ENCODE results near the gene BET1L.

The BET1L gene

DNA sequence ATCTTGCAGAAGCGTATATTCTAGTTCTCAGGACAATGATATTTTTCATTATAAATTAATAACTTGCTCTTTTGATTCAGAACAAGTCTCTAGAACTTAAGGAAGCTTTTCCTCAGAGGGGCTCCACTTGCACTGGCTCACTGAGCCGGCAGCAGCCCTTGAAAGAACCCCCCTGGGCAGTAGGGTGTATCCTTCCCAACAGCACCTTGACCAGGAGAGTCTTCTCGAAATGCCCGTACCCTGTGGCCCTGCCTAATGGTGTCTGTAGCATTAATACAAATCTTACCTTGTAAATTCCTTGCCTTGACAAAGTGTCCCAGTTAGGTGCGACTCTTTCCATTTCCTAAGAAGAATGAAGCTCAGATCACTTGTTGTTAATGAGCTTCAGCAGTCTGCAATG lies 43.1 kb upstream of the BET1L start:
- WGBS, 2 donors (ENCODE audit: extremely low coverage in 2 of 2, insufficient read length in 2 of 2, insufficient replicate concordance in 1 of 2): no CpG with 5 or more reads among the region's 5 CpGs
- H3K4me3 ChIP-seq (ENCODE audit: low read length in 2 of 2): no peak overlapping the region
- H2BK12ac ChIP-seq (ENCODE audit: low read length): no peak overlapping the region
- DNase-seq (ENCODE audit: low spot score): no peak
- no peak overlapping the region for H3K4ac ChIP-seq (ENCODE audit: low read length)
- no peak overlapping the region for H3K18ac ChIP-seq (ENCODE audit: low read length)
- H3K9me3 ChIP-seq (replicated peaks in 1 of 2; ENCODE audit: control insufficient read depth in 2 of 2, insufficient read depth in 1 of 2, low read depth in 1 of 2, low read length in 2 of 2): no peaks in the 10 kb centered on the region
- H3K23ac ChIP-seq (ENCODE audit: low read depth, low read length, poor library complexity): no peak overlapping the region
- no peak overlapping the region for H2BK5ac ChIP-seq (ENCODE audit: low read length)
- H4K91ac ChIP-seq (ENCODE audit: low read depth, low read length, poor library complexity): no peak overlapping the region
- H3K4me1 ChIP-seq (ENCODE audit: control insufficient read depth in 2 of 2, insufficient read depth in 1 of 2, low read depth in 1 of 2, low read length in 2 of 2): no peaks in the 10 kb centered on the region
- no peak overlapping the region for H2BK15ac ChIP-seq (ENCODE audit: low read length)
- H3K36me3 ChIP-seq (replicated peaks in 1 of 2; ENCODE audit: control insufficient read depth in 2 of 2, insufficient read depth in 2 of 2, low read length in 2 of 2): peaks cover 44 to 87% of the 10 kb centered on the region in 2 donors
- no peaks in the 10 kb centered on the region for H3K79me1 ChIP-seq (ENCODE audit: low read depth, low read length)
- H3K27ac ChIP-seq (replicated peaks; ENCODE audit: low read length): no peak overlapping the region
- no peak overlapping the region for H2AFZ ChIP-seq (ENCODE audit: low read length)
- no peak overlapping the region for H3K4me2 ChIP-seq (ENCODE audit: insufficient read depth, low read length, poor library complexity, severe bottlenecking)
- no peak overlapping the region for H3K9ac ChIP-seq (ENCODE audit: low read depth, low read length, poor library complexity)
- no peak overlapping the region for H2BK120ac ChIP-seq (ENCODE audit: low read depth, low read length)
- H3K14ac ChIP-seq (ENCODE audit: low read length): no peak overlapping the region
- H3K27me3 ChIP-seq (ENCODE audit: control insufficient read depth in 3 of 3, insufficient read depth in 3 of 3, low read depth in 1 of 3, low read length in 3 of 3): no peaks in the 10 kb centered on the region
- no peak overlapping the region for H2AK5ac ChIP-seq (ENCODE audit: low read depth, low read length)
- H4K8ac ChIP-seq (ENCODE audit: low read depth, low read length): no peak overlapping the region

GRCh38 chr11:249062-249461 lies 41.9 kb upstream of the BET1L start:
- H2BK5ac ChIP-seq (ENCODE audit: low read length): no peak overlapping the region
- H3K4me2 ChIP-seq (ENCODE audit: insufficient read depth, low read length, poor library complexity, severe bottlenecking): no peak overlapping the region
- no peak overlapping the region for H3K9ac ChIP-seq (ENCODE audit: low read depth, low read length, poor library complexity)
- no peak overlapping the region for H3K23ac ChIP-seq (ENCODE audit: low read depth, low read length, poor library complexity)
- no peak for DNase-seq (ENCODE audit: low spot score)
- H3K18ac ChIP-seq (ENCODE audit: low read length): no peak overlapping the region
- H3K4ac ChIP-seq (ENCODE audit: low read length): no peak overlapping the region
- no peak overlapping the region for H3K14ac ChIP-seq (ENCODE audit: low read length)
- H3K36me3 ChIP-seq (replicated peaks in 1 of 2; ENCODE audit: control insufficient read depth in 2 of 2, insufficient read depth in 2 of 2, low read length in 2 of 2): peaks cover 47 to 99% of the 10 kb centered on the region in 2 donors
- no peaks in the 10 kb centered on the region for H3K9me3 ChIP-seq (replicated peaks in 1 of 2; ENCODE audit: control insufficient read depth in 2 of 2, insufficient read depth in 1 of 2, low read depth in 1 of 2, low read length in 2 of 2)
- H4K91ac ChIP-seq (ENCODE audit: low read depth, low read length, poor library complexity): no peak overlapping the region
- no CpG with 5 or more reads among the region's 8 CpGs for WGBS, 2 donors (ENCODE audit: extremely low coverage in 2 of 2, insufficient read length in 2 of 2, insufficient replicate concordance in 1 of 2)
- no peak overlapping the region for H2AK5ac ChIP-seq (ENCODE audit: low read depth, low read length)
- H3K4me3 ChIP-seq (ENCODE audit: low read length in 2 of 2): no peak overlapping the region
- H3K4me1 ChIP-seq (ENCODE audit: control insufficient read depth in 2 of 2, insufficient read depth in 1 of 2, low read depth in 1 of 2, low read length in 2 of 2): no peaks in the 10 kb centered on the region
- H2AFZ ChIP-seq (ENCODE audit: low read length): no peak overlapping the region
- no peaks in the 10 kb centered on the region for H3K27me3 ChIP-seq (ENCODE audit: control insufficient read depth in 3 of 3, insufficient read depth in 3 of 3, low read depth in 1 of 3, low read length in 3 of 3)
- no peak overlapping the region for H2BK120ac ChIP-seq (ENCODE audit: low read depth, low read length)
- no peak overlapping the region for H3K27ac ChIP-seq (replicated peaks; ENCODE audit: low read length)
- no peak overlapping the region for H4K8ac ChIP-seq (ENCODE audit: low read depth, low read length)
- no peak overlapping the region for H2BK15ac ChIP-seq (ENCODE audit: low read length)
- no peak overlapping the region for H2BK12ac ChIP-seq (ENCODE audit: low read length)
- peaks cover 4% of the 10 kb centered on the region for H3K79me1 ChIP-seq (ENCODE audit: low read depth, low read length)

GRCh38 chr11:244376-244775 lies 37.2 kb upstream of the BET1L start:
- Histone ChIP-seq H2BK12ac (ENCODE audit: low read length) (no peak overlapping the region), H2BK15ac (ENCODE audit: low read length) (no peak overlapping the region), H4K8ac (ENCODE audit: low read depth, low read length) (no peak overlapping the region), H4K91ac (ENCODE audit: low read depth, low read length, poor library complexity) (no peak overlapping the region), H3K9me3 (replicated peaks in 1 of 2; ENCODE audit: control insufficient read depth in 2 of 2, insufficient read depth in 1 of 2, low read depth in 1 of 2, low read length in 2 of 2) (no peaks in the 10 kb centered on the region), H3K79me1 (ENCODE audit: low read depth, low read length) (peaks cover 4% of the 10 kb centered on the region), H3K27me3 (ENCODE audit: control insufficient read depth in 3 of 3, insufficient read depth in 3 of 3, low read depth in 1 of 3, low read length in 3 of 3) (no peaks in the 10 kb centered on the region), H3K4me2 (ENCODE audit: insufficient read depth, low read length, poor library complexity, severe bottlenecking) (no peak overlapping the region), H3K4me1 (ENCODE audit: control insufficient read depth in 2 of 2, insufficient read depth in 1 of 2, low read depth in 1 of 2, low read length in 2 of 2) (no peaks in the 10 kb centered on the region), H3K4ac (ENCODE audit: low read length) (no peak overlapping the region), H2BK5ac (ENCODE audit: low read length) (no peak overlapping the region), H3K4me3 (ENCODE audit: low read length in 2 of 2) (no peak overlapping the region), H3K18ac (ENCODE audit: low read length) (no peak overlapping the region), H3K9ac (ENCODE audit: low read depth, low read length, poor library complexity) (no peak overlapping the region), H3K14ac (ENCODE audit: low read length) (no peak overlapping the region), H3K36me3 (replicated peaks in 1 of 2; ENCODE audit: control insufficient read depth in 2 of 2, insufficient read depth in 2 of 2, low read length in 2 of 2) (peaks cover 24 to 97% of the 10 kb centered on the region in 2 donors), H2AK5ac (ENCODE audit: low read depth, low read length) (no peak overlapping the region), H2BK120ac (ENCODE audit: low read depth, low read length) (no peak overlapping the region), H2AFZ (ENCODE audit: low read length) (no peak overlapping the region), H3K27ac (replicated peaks; ENCODE audit: low read length) (no peak overlapping the region), H3K23ac (ENCODE audit: low read depth, low read length, poor library complexity) (no peak overlapping the region)
- DNase-seq (ENCODE audit: low spot score): no peak
- no CpG with 5 or more reads among the region's 2 CpGs for WGBS, 2 donors (ENCODE audit: extremely low coverage in 2 of 2, insufficient read length in 2 of 2, insufficient replicate concordance in 1 of 2)

GRCh38 chr11:241634-242033 lies 34.4 kb upstream of the BET1L start:
- no peaks in the 10 kb centered on the region for H3K27me3 ChIP-seq (ENCODE audit: control insufficient read depth in 3 of 3, insufficient read depth in 3 of 3, low read depth in 1 of 3, low read length in 3 of 3)
- no peak overlapping the region for H3K4me3 ChIP-seq (ENCODE audit: low read length in 2 of 2)
- H3K4ac ChIP-seq (ENCODE audit: low read length): no peak overlapping the region
- no peaks in the 10 kb centered on the region for H3K4me1 ChIP-seq (ENCODE audit: control insufficient read depth in 2 of 2, insufficient read depth in 1 of 2, low read depth in 1 of 2, low read length in 2 of 2)
- H3K27ac ChIP-seq (replicated peaks; ENCODE audit: low read length): no peak overlapping the region
- H3K9me3 ChIP-seq (replicated peaks in 1 of 2; ENCODE audit: control insufficient read depth in 2 of 2, insufficient read depth in 1 of 2, low read depth in 1 of 2, low read length in 2 of 2): no peaks in the 10 kb centered on the region
- peaks cover 14 to 78% of the 10 kb centered on the region in 2 donors for H3K36me3 ChIP-seq (replicated peaks in 1 of 2; ENCODE audit: control insufficient read depth in 2 of 2, insufficient read depth in 2 of 2, low read length in 2 of 2)
- H2BK15ac ChIP-seq (ENCODE audit: low read length): no peak overlapping the region
- no peak overlapping the region for H3K9ac ChIP-seq (ENCODE audit: low read depth, low read length, poor library complexity)
- no peak overlapping the region for H2BK5ac ChIP-seq (ENCODE audit: low read length)
- H2AFZ ChIP-seq (ENCODE audit: low read length): no peak overlapping the region
- no CpG with 5 or more reads among the region's 5 CpGs for WGBS, 2 donors (ENCODE audit: extremely low coverage in 2 of 2, insufficient read length in 2 of 2, insufficient replicate concordance in 1 of 2)
- no peak overlapping the region for H4K91ac ChIP-seq (ENCODE audit: low read depth, low read length, poor library complexity)
- peaks cover 9% of the 10 kb centered on the region for H3K79me1 ChIP-seq (ENCODE audit: low read depth, low read length)
- H4K8ac ChIP-seq (ENCODE audit: low read depth, low read length): no peak overlapping the region
- H3K14ac ChIP-seq (ENCODE audit: low read length): no peak overlapping the region
- H3K4me2 ChIP-seq (ENCODE audit: insufficient read depth, low read length, poor library complexity, severe bottlenecking): no peak overlapping the region
- H3K23ac ChIP-seq (ENCODE audit: low read depth, low read length, poor library complexity): no peak overlapping the region
- no peak for DNase-seq (ENCODE audit: low spot score)
- no peak overlapping the region for H2AK5ac ChIP-seq (ENCODE audit: low read depth, low read length)
- no peak overlapping the region for H2BK120ac ChIP-seq (ENCODE audit: low read depth, low read length)
- no peak overlapping the region for H3K18ac ChIP-seq (ENCODE audit: low read length)
- no peak overlapping the region for H2BK12ac ChIP-seq (ENCODE audit: low read length)
